Neural progenitor cell (in vitro differentiated cells): ENCODE data around the gene FUT3. TPM values are rescaled to one million over a fixed set of nuclear protein-coding genes. Genes with fewer than 3 reads are reported as not detected.

Experiments
- DNase-seq: peaks from one replicate; pipeline ENCODE4 v3.0.0-alpha.2; 2016; ENCODE audit warnings: low spot score
- H2AFZ ChIP-seq: fragments of 200-600 bp; sonication (generic); replicated peaks from 2 replicates; pipeline ENCODE4 v1.6.1; 2016; ENCODE audit warnings: antibody characterized with exemption
- H3F3A ChIP-seq: fragments of 200-600 bp; sonication (generic); 2 replicates; pipeline ENCODE4 v1.6.1; 2016; ENCODE audit warnings: antibody characterized with exemption, low read depth
- H3K27ac ChIP-seq: fragments of 200-600 bp; sonication (generic); 2 replicates; pipeline ENCODE4 v1.5.1; 2016; ENCODE audit warnings: mild to moderate bottlenecking
- H3K27me3 ChIP-seq: fragments of 200-600 bp; sonication (generic); 2 replicates; pipeline ENCODE4 v1.6.1; 2016; ENCODE audit warnings: mild to moderate bottlenecking, moderate library complexity
- H3K36me3 ChIP-seq: fragments of 200-600 bp; sonication (generic); 2 replicates; pipeline ENCODE4 v1.5.1; 2016
- H3K4me1 ChIP-seq: fragments of 200-600 bp; sonication (generic); 2 replicates; pipeline ENCODE4 v1.6.1; 2016; ENCODE audit warnings: mixed run types
- H3K4me2 ChIP-seq: fragments of 200-600 bp; sonication (generic); 2 replicates; pipeline ENCODE4 v1.6.1; 2016
- H3K4me3 ChIP-seq: fragments of 200-600 bp; sonication (generic); 2 replicates; pipeline ENCODE4 v1.5.1; 2016
- H3K79me2 ChIP-seq: fragments of 200-600 bp; sonication (generic); 2 replicates; pipeline ENCODE4 v1.6.1; 2016; ENCODE audit warnings: low read depth
- H3K9ac ChIP-seq: fragments of 200-600 bp; sonication (generic); 2 replicates; pipeline ENCODE4 v1.6.1; 2016
- H3K9me3 ChIP-seq: fragments of 200-600 bp; sonication (generic); 2 replicates; pipeline ENCODE4 v1.5.1; 2016; ENCODE audit warnings: low read depth
- H4K20me1 ChIP-seq: fragments of 200-600 bp; sonication (generic); 2 replicates; pipeline ENCODE4 v1.6.1; 2016; ENCODE audit warnings: low read depth
- H3K27ac Mint-ChIP-seq: 3 replicates; pipeline ENCODE4 v1.8.0; 2021; ENCODE audit warnings: mixed read lengths
- H3K27me3 Mint-ChIP-seq: 2 replicates; pipeline ENCODE4 v1.8.0; 2022; ENCODE audit warnings: low read depth, mild to moderate bottlenecking, inconsistent platforms, moderate library complexity, mixed read lengths; ENCODE audit not compliant: insufficient read depth
- H3K36me3 Mint-ChIP-seq: 3 replicates; pipeline ENCODE4 v1.8.0; 2021; ENCODE audit warnings: mixed read lengths
- H3K4me1 Mint-ChIP-seq: 3 replicates; pipeline ENCODE4 v1.8.0; 2021; ENCODE audit warnings: mixed read lengths
- H3K4me3 Mint-ChIP-seq: 3 replicates; pipeline ENCODE4 v1.8.0; 2021; ENCODE audit warnings: mild to moderate bottlenecking, moderate library complexity, mixed read lengths
- H3K9me3 Mint-ChIP-seq: 3 replicates; pipeline ENCODE4 v1.8.0; 2020; ENCODE audit warnings: mixed read lengths
- CTCF ChIP-seq: fragments of 200-600 bp; sonication (generic); IDR thresholded peaks from 2 replicates; pipeline ENCODE4 v1.5.1; 2017; ENCODE audit warnings: antibody characterized with exemption, mild to moderate bottlenecking
- EZH2 ChIP-seq: fragments of 200-600 bp; sonication (generic); IDR thresholded peaks from 2 replicates; pipeline ENCODE4 v1.6.1; 2017; ENCODE audit warnings: antibody characterized with exemption, mild to moderate bottlenecking, moderate library complexity
- EZH2phosphoT487 ChIP-seq: fragments of 200-600 bp; sonication (generic); IDR thresholded peaks from 2 replicates; pipeline ENCODE4 v1.6.1; 2017; ENCODE audit warnings: antibody characterized with exemption
- total RNA-seq: library from RNA; depleted of rRNA; stranded (reverse); fragments of >200 nt; gene quantifications from 2 replicates; pipeline ENCODE4 v1.2.3, GENCODE V29; 2015; ENCODE audit warnings: low replicate concordance

FUT3 gene
- total RNA-seq, 1 donor from 2014 or later, result not detected

- H3K27me3 ChIP-seq, result no peaks in the 10 kb centered on the region
- Mint-ChIP-seq H3K27me3 (no peaks in the 10 kb centered on the region), H3K9me3 (no peaks in the 10 kb centered on the region), H3K4me1 (peaks cover 6% of the 10 kb centered on the region), H3K27ac (no peak overlapping the region), H3K4me3 (no peak overlapping the region), H3K36me3 (peaks cover 2% of the 10 kb centered on the region)
- no peak overlapping the region for H3K4me2 ChIP-seq
- H3K4me1 ChIP-seq, result peaks cover 8% of the 10 kb centered on the region
- TF ChIP-seq CTCF (no peak), EZH2 (no peak), EZH2phosphoT487 (no peak)
- H4K20me1 ChIP-seq, result peaks cover 22% of the 10 kb centered on the region
- peaks cover 8% of the 10 kb centered on the region for H3F3A ChIP-seq
- H3K36me3 ChIP-seq, result no peaks in the 10 kb centered on the region
- no peak overlapping the region for H3K9ac ChIP-seq
- peaks cover 6% of the 10 kb centered on the region for H3K79me2 ChIP-seq
- H3K9me3 ChIP-seq, result no peaks in the 10 kb centered on the region
- no peak overlapping the region for H3K4me3 ChIP-seq
- H3K27ac ChIP-seq, result no peak overlapping the region
- DNase-seq, result no peak
- H2AFZ ChIP-seq, result no peak overlapping the region
These were observed 42.2 kb upstream of the FUT3 start for GRCh38 chr19:5893296-5893903.

GRCh38 chr19:5892772-5893275, 41.6 kb upstream of the FUT3 start:
- Mint-ChIP-seq H3K27ac (no peak overlapping the region), H3K9me3 (no peaks in the 10 kb centered on the region), H3K36me3 (peaks cover 2% of the 10 kb centered on the region), H3K4me1 (peaks cover 6% of the 10 kb centered on the region), H3K4me3 (no peak overlapping the region), H3K27me3 (no peaks in the 10 kb centered on the region)
- Histone ChIP-seq H3K27me3 (no peaks in the 10 kb centered on the region), H3K9me3 (no peaks in the 10 kb centered on the region), H2AFZ (no peak overlapping the region), H3K27ac (no peak overlapping the region), H3K79me2 (peaks cover 2% of the 10 kb centered on the region), H3K36me3 (no peaks in the 10 kb centered on the region), H3K9ac (no peak overlapping the region), H3K4me3 (no peak overlapping the region), H3F3A (peaks cover 8% of the 10 kb centered on the region), H3K4me2 (no peak overlapping the region), H3K4me1 (peaks cover 8% of the 10 kb centered on the region), H4K20me1 (peaks cover 16% of the 10 kb centered on the region)
- TF ChIP-seq CTCF, result no peak
- DNase-seq, result no peak

- Histone ChIP-seq H3K79me2 (no peaks in the 10 kb centered on the region), H3K27ac (no peak overlapping the region), H3K4me3 (no peak overlapping the region), H3K4me1 (peaks cover 8% of the 10 kb centered on the region), H3K4me2 (peak overlapping the region; percentile 52), H4K20me1 (peaks cover 9% of the 10 kb centered on the region), H3K36me3 (no peaks in the 10 kb centered on the region), H3F3A (peaks cover 8% of the 10 kb centered on the region), H3K9ac (no peak overlapping the region), H3K9me3 (no peaks in the 10 kb centered on the region), H3K27me3 (no peaks in the 10 kb centered on the region), H2AFZ (no peak overlapping the region)
- peak; percentile 89 for DNase-seq
- TF ChIP-seq CTCF (peak; percentile 86), EZH2phosphoT487 (no peak), EZH2 (no peak)
- Mint-ChIP-seq H3K4me1 (peaks cover 6% of the 10 kb centered on the region), H3K27ac (no peak overlapping the region), H3K4me3 (peak overlapping the region; percentile 55), H3K27me3 (peaks cover 3% of the 10 kb centered on the region), H3K9me3 (no peaks in the 10 kb centered on the region), H3K36me3 (peaks cover 2% of the 10 kb centered on the region)
These were observed 40.9 kb upstream of the FUT3 start for GRCh38 chr19:5891938-5892771.
